Liver (tissue), 4 donors: Measurements from ENCODE around the gene ZNF229. TPM values are rescaled to one million over a fixed set of nuclear protein-coding genes. Genes with fewer than 3 reads are reported as not detected.

ENCODE experiments used
- polyA plus RNA-seq, 2 donors: library from polyadenylated mRNA; stranded (reverse) in 1 of 2; unstranded in 1 of 2; fragments of 200-250 nt in 1 of 2; fragments of >200 nt in 1 of 2; fragmentation: Nextera tagmentation in 1 of 2; extraction: Ambion mirVana in 1 of 2; gene quantifications; one replicate each; pipeline versions ENCODE4 v1.2.1 to v1.2.3, GENCODE V29; 2013 to 2015
- total RNA-seq, 2 donors: library from RNA; depleted of rRNA; stranded (reverse); fragments of >200 nt; gene quantifications; one replicate each; pipeline ENCODE4 v1.2.3, GENCODE V29; 2014
- donor health status: healthy.
- donor health status: healthy.
- donor health status: healthy.

ZNF229 gene
- total and polyA plus RNA-seq, 4 donors: 0.14 to 4.6 (median 0.77) TPM

Other genes with a start within 250 kb of the ZNF229 start
- gene ZNF227, start 235.9 kb downstream of the ZNF229 start, total RNA-seq: 10 to 100 TPM in 1 of 2 donors, 1 to 10 TPM in 1; 8.8 to 10.9 TPM
- 1 to 10 TPM; 3.3 to 3.4 TPM for gene ZNF227, start 235.9 kb downstream of the ZNF229 start, polyA plus RNA-seq
- 1 to 10 TPM in 1 of 2 donors, under 1 TPM in 1; 0.17 to 1.6 TPM for gene ZNF233, start 188.6 kb downstream of the ZNF229 start, total RNA-seq
- gene ZNF233, start 188.6 kb downstream of the ZNF229 start, polyA plus RNA-seq: under 1 TPM in 1 of 2 donors, not detected in 1; 0.94 TPM
- 1 to 10 TPM; 2.6 to 5.3 TPM for gene ZNF235, start 143.4 kb downstream of the ZNF229 start, total RNA-seq
- 1 to 10 TPM in 1 of 2 donors, under 1 TPM in 1; 0.96 to 1.7 TPM for gene ZNF235, start 143.4 kb downstream of the ZNF229 start, polyA plus RNA-seq
- gene ZNF112, start 91.8 kb downstream of the ZNF229 start, total RNA-seq: 1 to 10 TPM; 1.8 to 2.0 TPM
- 1 to 10 TPM in 1 of 2 donors, under 1 TPM in 1; 0.47 to 1.5 TPM for gene ZNF112, start 91.8 kb downstream of the ZNF229 start, polyA plus RNA-seq
- gene ZNF285, start 46.9 kb downstream of the ZNF229 start, total RNA-seq: 1 to 10 TPM in 1 of 2 donors, under 1 TPM in 1; 0.67 to 1.4 TPM
- gene ZNF285, start 46.9 kb downstream of the ZNF229 start, polyA plus RNA-seq: under 1 TPM; 0.23 to 0.32 TPM
- 1 to 10 TPM; 5.5 to 7.6 TPM for gene ZNF180, start 52.0 kb upstream of the ZNF229 start, total RNA-seq
- 1 to 10 TPM; 2.0 to 3.1 TPM for gene ZNF180, start 52.0 kb upstream of the ZNF229 start, polyA plus RNA-seq
- gene CEACAM20, start 81.2 kb upstream of the ZNF229 start, total RNA-seq: under 1 TPM; 0.09 to 0.25 TPM
- gene CEACAM20, start 81.2 kb upstream of the ZNF229 start, polyA plus RNA-seq: not detected
- gene IGSF23, start 165.1 kb upstream of the ZNF229 start, total RNA-seq: 1 to 10 TPM in 1 of 2 donors, under 1 TPM in 1; 0.47 to 2.8 TPM
- gene IGSF23, start 165.1 kb upstream of the ZNF229 start, polyA plus RNA-seq: 10 to 100 TPM in 1 of 2 donors, 1 to 10 TPM in 1; 3.9 to 11.4 TPM
- gene PVR, start 195.4 kb upstream of the ZNF229 start, total RNA-seq: 10 to 100 TPM; 18.6 to 49.0 TPM
- 10 to 100 TPM; 11.4 to 45.7 TPM for gene PVR, start 195.4 kb upstream of the ZNF229 start, polyA plus RNA-seq
- 1 to 10 TPM in 1 of 2 donors, under 1 TPM in 1; 0.75 to 1.6 TPM for gene CEACAM19, start 223.0 kb upstream of the ZNF229 start, total RNA-seq
- 1 to 10 TPM in 1 of 2 donors, under 1 TPM in 1; 0.98 to 2.6 TPM for gene CEACAM19, start 223.0 kb upstream of the ZNF229 start, polyA plus RNA-seq